ENCODE measurements around the gene UROD. TPM values are rescaled to one million over a fixed set of nuclear protein-coding genes. Genes with fewer than 3 reads are reported as not detected.
A peak's percentile ranks its signal among the peaks of the same experiment; 100 is the strongest.

The UROD gene
- total RNA-seq, 4 donors from 2014 or later, result 42.6 to 68.8 (median 61.7) TPM

- in situ Hi-C loops (cut with MboI; ENCODE audit: low sequenced_read_pairs in 4 of 4) (loop anchor here in 2 of 4 donors (25.0 kb wide), 2 partner anchors 484 to 559 kb away; partner anchors contain the start of genes AKR1A1 (in 1 of the 2) and TESK2 (in 1 of the 2)), intact Hi-C loops (cut with DNase I; ENCODE audit: low total_unique reads) (no loop called here)
- Histone ChIP-seq H3K4me3 (no peak overlapping the region), H3K4me1 (peaks cover 9 to 10% of the 10 kb centered on the region in 2 donors), H3K9me3 (no peaks in the 10 kb centered on the region), H3K27me3 (no peaks in the 10 kb centered on the region), H3K27ac (peak overlapping the region in 2 of 4 donors; percentile 61 to 62), H3K36me3 (peaks cover 0 to 64% of the 10 kb centered on the region in 2 donors)
- TF ChIP-seq, protein P1, sequence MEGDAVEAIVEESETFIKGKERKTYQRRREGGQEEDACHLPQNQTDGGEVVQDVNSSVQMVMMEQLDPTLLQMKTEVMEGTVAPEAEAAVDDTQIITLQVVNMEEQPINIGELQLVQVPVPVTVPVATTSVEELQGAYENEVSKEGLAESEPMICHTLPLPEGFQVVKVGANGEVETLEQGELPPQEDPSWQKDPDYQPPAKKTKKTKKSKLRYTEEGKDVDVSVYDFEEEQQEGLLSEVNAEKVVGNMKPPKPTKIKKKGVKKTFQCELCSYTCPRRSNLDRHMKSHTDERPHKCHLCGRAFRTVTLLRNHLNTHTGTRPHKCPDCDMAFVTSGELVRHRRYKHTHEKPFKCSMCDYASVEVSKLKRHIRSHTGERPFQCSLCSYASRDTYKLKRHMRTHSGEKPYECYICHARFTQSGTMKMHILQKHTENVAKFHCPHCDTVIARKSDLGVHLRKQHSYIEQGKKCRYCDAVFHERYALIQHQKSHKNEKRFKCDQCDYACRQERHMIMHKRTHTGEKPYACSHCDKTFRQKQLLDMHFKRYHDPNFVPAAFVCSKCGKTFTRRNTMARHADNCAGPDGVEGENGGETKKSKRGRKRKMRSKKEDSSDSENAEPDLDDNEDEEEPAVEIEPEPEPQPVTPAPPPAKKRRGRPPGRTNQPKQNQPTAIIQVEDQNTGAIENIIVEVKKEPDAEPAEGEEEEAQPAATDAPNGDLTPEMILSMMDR (IDR thresholded peaks at IDR 0.05 in 4 of 5, conservative IDR thresholded peaks at IDR 0.05 in 1 of 5), result no peak
- no peak for ATAC-seq
- no peak for DNase-seq
Observed at GRCh38 chr1:45002650-45003645, 9.1 kb upstream of the UROD start.

GRCh38 chr1:45003741-45004140 is 8.3 kb upstream of the UROD start:
- H3K36me3 ChIP-seq, result peaks cover 0 to 72% of the 10 kb centered on the region in 2 donors
- ATAC-seq (no peak), DNase-seq (no peak)
- H3K4me3 ChIP-seq, result no peak overlapping the region
- no peak for TF ChIP-seq POLR2A (IDR thresholded peaks at IDR 0.05)
- TF ChIP-seq, protein P1 (IDR thresholded peaks at IDR 0.05 in 4 of 5, conservative IDR thresholded peaks at IDR 0.05 in 1 of 5), result no peak
- in situ Hi-C loops (cut with MboI; ENCODE audit: low sequenced_read_pairs in 4 of 4), result loop anchor here in 2 of 4 donors (25.0 kb wide), 2 partner anchors 484 to 559 kb away; partner anchors contain the start of genes AKR1A1 (in 1 of the 2) and TESK2 (in 1 of the 2)
- H3K4me1 ChIP-seq, result peaks cover 9 to 10% of the 10 kb centered on the region in 2 donors
- intact Hi-C loops (cut with DNase I; ENCODE audit: low total_unique reads), result no loop called here
- no peaks in the 10 kb centered on the region for H3K9me3 ChIP-seq
- no peaks in the 10 kb centered on the region for H3K27me3 ChIP-seq
- no peak overlapping the region for H3K27ac ChIP-seq

- H3K4me1 ChIP-seq, result peaks cover 11 to 12% of the 10 kb centered on the region in 2 donors
- no peak overlapping the region for H3K27ac ChIP-seq
- peaks cover 0 to 78% of the 10 kb centered on the region in 2 donors for H3K36me3 ChIP-seq
- ATAC-seq (no peak), DNase-seq (no peak)
- TF ChIP-seq, protein P1 (IDR thresholded peaks at IDR 0.05 in 4 of 5, conservative IDR thresholded peaks at IDR 0.05 in 1 of 5), result no peak
- no peak for TF ChIP-seq POLR2A (IDR thresholded peaks at IDR 0.05)
- intact Hi-C loops (cut with DNase I; ENCODE audit: low total_unique reads), result no loop called here
- no peak overlapping the region for H3K4me3 ChIP-seq
- in situ Hi-C loops (cut with MboI; ENCODE audit: low sequenced_read_pairs in 4 of 4), result loop anchor here in 2 of 4 donors (25.0 kb wide), 2 partner anchors 483 to 558 kb away; partner anchors contain the start of genes AKR1A1 (in 1 of the 2) and TESK2 (in 1 of the 2)
- no peaks in the 10 kb centered on the region for H3K9me3 ChIP-seq
- no peaks in the 10 kb centered on the region for H3K27me3 ChIP-seq
Observed at GRCh38 chr1:45004281-45004920, 7.7 kb upstream of the UROD start.

GRCh38 chr1:45005761-45006160 is 6.3 kb upstream of the UROD start:
- H3K36me3 ChIP-seq, result peaks cover 0 to 82% of the 10 kb centered on the region in 2 donors
- peaks cover 17 to 20% of the 10 kb centered on the region in 2 donors for H3K4me1 ChIP-seq
- intact Hi-C loops (cut with DNase I; ENCODE audit: low total_unique reads), result no loop called here
- no peak for DNase-seq
- no peak overlapping the region for H3K27ac ChIP-seq
- no peaks in the 10 kb centered on the region for H3K27me3 ChIP-seq
- no peak overlapping the region for H3K4me3 ChIP-seq
- no peak for ATAC-seq
- no peaks in the 10 kb centered on the region for H3K9me3 ChIP-seq
- TF ChIP-seq POLR2A (IDR thresholded peaks at IDR 0.05), result no peak
- TF ChIP-seq, protein P1 (IDR thresholded peaks at IDR 0.05 in 4 of 5, conservative IDR thresholded peaks at IDR 0.05 in 1 of 5), result no peak
- in situ Hi-C loops (cut with MboI; ENCODE audit: low sequenced_read_pairs in 4 of 4), result loop anchor here in 2 of 4 donors (25.0 kb wide), 2 partner anchors 482 to 557 kb away; partner anchors contain the start of genes AKR1A1 (in 1 of the 2) and TESK2 (in 1 of the 2)
